Epithelial cell of esophagus (primary cell): ENCODE data around the gene WDFY2.

Experiments
- DNase-seq: peaks from one replicate; pipeline ENCODE4 v3.0.0; 2010; ENCODE audit warnings: low read depth
- H3K4me3 ChIP-seq: 2 replicates; pipeline ENCODE4 v1.5.1; 2011; ENCODE audit warnings: mild to moderate bottlenecking, low read length, control low read depth
- CTCF ChIP-seq: IDR thresholded peaks from 2 replicates; pipeline ENCODE4 v1.5.1; 2011; ENCODE audit warnings: low read depth, mild to moderate bottlenecking, low read length, control low read depth, inconsistent platforms; ENCODE audit not compliant: insufficient read depth; ENCODE audit errors: missing control alignments

The WDFY2 gene

GRCh38 chr13:51584731-51585672 lies 740 bp downstream of the WDFY2 start:
- DNase-seq, result peak; percentile 90
- TF ChIP-seq CTCF, result peak; percentile 21
- H3K4me3 ChIP-seq, result peak overlapping the region; percentile 86

- peak; percentile 87 for DNase-seq
- TF ChIP-seq CTCF, result no peak
Measured at GRCh38 chr13:51585696-51586095, 1.4 kb downstream of the WDFY2 start.

GRCh38 chr13:51587372-51587771 lies 3.1 kb downstream of the WDFY2 start:
- no peak overlapping the region for H3K4me3 ChIP-seq
- no peak for DNase-seq
- TF ChIP-seq CTCF, result no peak

More at GRCh38 chr13:51585696-51586095, 1.4 kb downstream of the WDFY2 start:
- H3K4me3 ChIP-seq, result peak overlapping the region; percentile 86

- no peak for DNase-seq
- H3K4me3 ChIP-seq, result no peak overlapping the region
- TF ChIP-seq CTCF, result no peak
Measured at GRCh38 chr13:51588406-51588949, 4.2 kb downstream of the WDFY2 start.

GRCh38 chr13:51589793-51590192 lies 5.5 kb downstream of the WDFY2 start:
- no peak for DNase-seq
- H3K4me3 ChIP-seq, result no peak overlapping the region
- no peak for TF ChIP-seq CTCF

- no peak overlapping the region for H3K4me3 ChIP-seq
- TF ChIP-seq CTCF, result no peak
- DNase-seq, result no peak
Measured at GRCh38 chr13:51590231-51590970, 6.1 kb downstream of the WDFY2 start.
